Measurements from ENCODE around the gene MEF2C.
"Not testable (repeated sequence)": the region's sequence is repeated elsewhere in the genome, so short reads cannot be mapped to it uniquely, and the experiment has no call there.

The MEF2C gene

GRCh38 chr5:88806338-88806737 lies 76.6 kb downstream of the MEF2C start:
- TF ChIP-seq CTCF (IDR thresholded peaks at IDR 0.05; ENCODE audit: extremely low read depth, missing control alignments), result no peak
- DNase-seq (ENCODE audit: low spot score), result no peak

- TF ChIP-seq CTCF (IDR thresholded peaks at IDR 0.05; ENCODE audit: extremely low read depth, missing control alignments), result no peak
- no peak for DNase-seq (ENCODE audit: low spot score)
Measured at GRCh38 chr5:88805151-88805784, 77.7 kb downstream of the MEF2C start.

DNA sequence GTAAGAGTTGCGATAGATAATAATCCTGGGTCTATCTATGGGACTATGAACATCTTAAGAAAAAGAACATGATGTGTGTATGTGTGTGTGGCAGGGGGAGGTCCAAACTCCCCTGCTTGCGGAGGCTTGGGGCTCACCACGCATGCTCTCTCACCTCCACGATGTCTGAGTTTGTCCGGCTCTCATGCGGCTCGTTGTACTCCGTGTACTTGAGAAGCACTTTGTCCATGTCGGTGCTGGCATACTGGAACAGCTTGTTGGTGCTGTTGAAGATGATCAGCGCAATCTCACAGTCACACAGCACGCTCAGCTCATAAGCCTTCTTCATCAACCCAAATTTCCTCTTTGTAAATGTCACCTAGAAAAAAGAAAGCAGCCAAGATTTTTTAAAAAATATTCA lies 78.5 kb downstream of the MEF2C start:
- no peak for DNase-seq (ENCODE audit: low spot score)
- TF ChIP-seq CTCF (IDR thresholded peaks at IDR 0.05; ENCODE audit: extremely low read depth, missing control alignments), result no peak

DNA sequence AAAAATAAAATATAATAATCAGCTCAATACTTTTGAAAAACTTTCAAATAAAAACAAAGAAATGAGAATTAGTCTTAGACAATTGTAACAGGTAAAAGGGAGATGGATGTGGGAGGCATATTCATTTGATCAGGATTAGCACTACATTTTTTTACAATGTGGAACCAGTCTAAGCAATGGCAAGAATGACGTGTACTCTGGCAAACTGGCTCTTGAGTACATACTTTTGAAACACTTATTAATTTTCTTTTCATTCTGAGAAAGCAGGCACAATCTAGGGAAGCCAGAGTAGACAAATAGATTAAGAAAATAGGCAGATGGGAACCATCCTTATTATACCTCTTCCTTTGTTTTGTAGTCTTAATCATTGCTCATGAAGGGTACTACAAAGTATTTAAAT lies 79.7 kb downstream of the MEF2C start:
- no peak for DNase-seq (ENCODE audit: low spot score)
- TF ChIP-seq CTCF (IDR thresholded peaks at IDR 0.05; ENCODE audit: extremely low read depth, missing control alignments), result no peak

DNA sequence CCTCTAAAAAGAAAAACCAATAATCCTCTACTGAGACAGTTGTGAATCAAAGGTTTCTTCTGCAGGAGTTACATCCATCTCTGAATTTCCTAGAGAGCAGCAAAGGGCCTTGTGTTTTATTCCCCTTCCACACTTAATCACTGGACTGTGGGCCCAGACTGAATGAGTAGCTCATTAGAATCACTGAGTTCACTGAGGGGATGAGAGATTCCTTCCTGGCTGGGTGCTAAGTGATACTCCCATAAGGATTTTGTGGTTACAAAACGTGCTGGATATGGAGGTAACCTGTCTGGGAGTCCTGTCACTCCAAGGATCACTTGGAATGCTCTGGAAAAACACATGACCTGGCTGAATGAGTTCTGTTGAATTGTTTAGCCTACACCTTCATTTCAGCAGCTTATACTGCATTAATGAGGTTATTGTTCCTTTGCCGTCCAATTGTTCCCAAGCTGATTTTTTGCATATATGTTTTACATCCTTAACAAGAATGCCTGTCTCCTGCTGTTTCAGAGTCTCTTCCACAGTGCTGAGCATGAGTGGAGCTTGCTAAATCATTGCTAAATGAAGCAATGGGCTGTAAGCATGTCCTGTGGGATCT lies 82.9 kb downstream of the MEF2C start:
- no peak for DNase-seq (ENCODE audit: low spot score)
- TF ChIP-seq CTCF (IDR thresholded peaks at IDR 0.05; ENCODE audit: extremely low read depth, missing control alignments), result no peak

GRCh38 chr5:88798933-88799332 lies 84.1 kb downstream of the MEF2C start:
- DNase-seq (ENCODE audit: low spot score), result not testable (repeated sequence)

GRCh38 chr5:88793797-88794196 lies 89.2 kb downstream of the MEF2C start:
- DNase-seq (ENCODE audit: low spot score), result not testable (repeated sequence)

GRCh38 chr5:88792144-88792840 lies 90.7 kb downstream of the MEF2C start:
- no peak for DNase-seq (ENCODE audit: low spot score)
- TF ChIP-seq CTCF (IDR thresholded peaks at IDR 0.05; ENCODE audit: extremely low read depth, missing control alignments), result no peak
